Measurements from ENCODE around the gene PSMC2. TPM values are rescaled to one million over a fixed set of nuclear protein-coding genes. Genes with fewer than 3 reads are reported as not detected.

PSMC2 gene
- total and polyA plus RNA-seq, 4 donors, result 92.2 to 158 (median 97.1) TPM

GRCh38 chr7:103307503-103308231 is 39.8 kb upstream of the PSMC2 start:
- H3K4me3 ChIP-seq (ENCODE audit: low read depth in 1 of 3, low read length in 3 of 3), result no peak overlapping the region
- peaks cover 6 to 75% (median 63%) of the 10 kb centered on the region in 4 donors for H3K36me3 ChIP-seq (ENCODE audit: control insufficient read depth in 4 of 4, insufficient read depth in 3 of 4, low read depth in 1 of 4, low read length in 3 of 4)
- no peaks in the 10 kb centered on the region for H3K9me3 ChIP-seq (ENCODE audit: control insufficient read depth in 4 of 4, low read length in 3 of 4)
- no peaks in the 10 kb centered on the region for H3K27me3 ChIP-seq (ENCODE audit: control insufficient read depth in 4 of 4, insufficient read depth in 4 of 4, low read length in 3 of 4)
- peaks cover 0 to 6% (median 2%) of the 10 kb centered on the region in 4 donors for H3K4me1 ChIP-seq (ENCODE audit: control insufficient read depth in 4 of 4, insufficient read depth in 4 of 4, low read length in 3 of 4)
- 56% methylated on average over 3 of the region's 3 CpGs for WGBS
- DNase-seq (ENCODE audit: low spot score), result no peak
- no peak overlapping the region for H3K9ac ChIP-seq (ENCODE audit: low read depth in 1 of 2, low read length in 2 of 2)
- TF ChIP-seq FOXA1 (IDR thresholded peaks at IDR 0.05), result no peak
- TF ChIP-seq SP1 (IDR thresholded peaks at IDR 0.05), result no peak
- TF ChIP-seq CTCF (IDR thresholded peaks at IDR 0.05; ENCODE audit: low read depth, low read length, missing input control), result no peak
- no peak for TF ChIP-seq GABPA (IDR thresholded peaks at IDR 0.05 in 1 of 2, conservative IDR thresholded peaks at IDR 0.05 in 1 of 2)
- TF ChIP-seq, protein P1, sequence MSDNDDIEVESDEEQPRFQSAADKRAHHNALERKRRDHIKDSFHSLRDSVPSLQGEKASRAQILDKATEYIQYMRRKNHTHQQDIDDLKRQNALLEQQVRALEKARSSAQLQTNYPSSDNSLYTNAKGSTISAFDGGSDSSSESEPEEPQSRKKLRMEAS (IDR thresholded peaks at IDR 0.05), result no peak
- TF ChIP-seq ATF3 (IDR thresholded peaks at IDR 0.05), result no peak
- no peak for TF ChIP-seq HNF4A (conservative IDR thresholded peaks at IDR 0.05)
- TF ChIP-seq FOXA2 (IDR thresholded peaks at IDR 0.05), result no peak
- TF ChIP-seq, protein P2, sequence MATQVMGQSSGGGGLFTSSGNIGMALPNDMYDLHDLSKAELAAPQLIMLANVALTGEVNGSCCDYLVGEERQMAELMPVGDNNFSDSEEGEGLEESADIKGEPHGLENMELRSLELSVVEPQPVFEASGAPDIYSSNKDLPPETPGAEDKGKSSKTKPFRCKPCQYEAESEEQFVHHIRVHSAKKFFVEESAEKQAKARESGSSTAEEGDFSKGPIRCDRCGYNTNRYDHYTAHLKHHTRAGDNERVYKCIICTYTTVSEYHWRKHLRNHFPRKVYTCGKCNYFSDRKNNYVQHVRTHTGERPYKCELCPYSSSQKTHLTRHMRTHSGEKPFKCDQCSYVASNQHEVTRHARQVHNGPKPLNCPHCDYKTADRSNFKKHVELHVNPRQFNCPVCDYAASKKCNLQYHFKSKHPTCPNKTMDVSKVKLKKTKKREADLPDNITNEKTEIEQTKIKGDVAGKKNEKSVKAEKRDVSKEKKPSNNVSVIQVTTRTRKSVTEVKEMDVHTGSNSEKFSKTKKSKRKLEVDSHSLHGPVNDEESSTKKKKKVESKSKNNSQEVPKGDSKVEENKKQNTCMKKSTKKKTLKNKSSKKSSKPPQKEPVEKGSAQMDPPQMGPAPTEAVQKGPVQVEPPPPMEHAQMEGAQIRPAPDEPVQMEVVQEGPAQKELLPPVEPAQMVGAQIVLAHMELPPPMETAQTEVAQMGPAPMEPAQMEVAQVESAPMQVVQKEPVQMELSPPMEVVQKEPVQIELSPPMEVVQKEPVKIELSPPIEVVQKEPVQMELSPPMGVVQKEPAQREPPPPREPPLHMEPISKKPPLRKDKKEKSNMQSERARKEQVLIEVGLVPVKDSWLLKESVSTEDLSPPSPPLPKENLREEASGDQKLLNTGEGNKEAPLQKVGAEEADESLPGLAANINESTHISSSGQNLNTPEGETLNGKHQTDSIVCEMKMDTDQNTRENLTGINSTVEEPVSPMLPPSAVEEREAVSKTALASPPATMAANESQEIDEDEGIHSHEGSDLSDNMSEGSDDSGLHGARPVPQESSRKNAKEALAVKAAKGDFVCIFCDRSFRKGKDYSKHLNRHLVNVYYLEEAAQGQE (IDR thresholded peaks at IDR 0.05), result no peak
- no peak for TF ChIP-seq EGR1 (IDR thresholded peaks at IDR 0.05; ENCODE audit: low read depth in 2 of 2)
- TF ChIP-seq TAF1 (conservative IDR thresholded peaks at IDR 0.05), result no peak
- no peak for TF ChIP-seq ZBTB33 (IDR thresholded peaks at IDR 0.05)
- TF ChIP-seq NR2F2 (IDR thresholded peaks at IDR 0.05), result no peak
- no peak for TF ChIP-seq JUND (IDR thresholded peaks at IDR 0.05)
- no peak for TF ChIP-seq HNF4G (IDR thresholded peaks at IDR 0.05)
- TF ChIP-seq RXRA (IDR thresholded peaks at IDR 0.05), result no peak
- TF ChIP-seq RAD21 (IDR thresholded peaks at IDR 0.05), result no peak
- no peak for TF ChIP-seq YY1 (IDR thresholded peaks at IDR 0.05)
- no peak overlapping the region for H3K27ac ChIP-seq (ENCODE audit: low read depth in 1 of 2, low read length in 2 of 2)
